Measurements from ENCODE around the gene HACD1. TPM values are rescaled to one million over a fixed set of nuclear protein-coding genes. Genes with fewer than 3 reads are reported as not detected.
A peak's percentile ranks its signal among the peaks of the same experiment; 100 is the strongest.

The HACD1 gene
- total RNA-seq, 2 experiments from 2014 or later = 1.7 to 2.2 TPM

DNA sequence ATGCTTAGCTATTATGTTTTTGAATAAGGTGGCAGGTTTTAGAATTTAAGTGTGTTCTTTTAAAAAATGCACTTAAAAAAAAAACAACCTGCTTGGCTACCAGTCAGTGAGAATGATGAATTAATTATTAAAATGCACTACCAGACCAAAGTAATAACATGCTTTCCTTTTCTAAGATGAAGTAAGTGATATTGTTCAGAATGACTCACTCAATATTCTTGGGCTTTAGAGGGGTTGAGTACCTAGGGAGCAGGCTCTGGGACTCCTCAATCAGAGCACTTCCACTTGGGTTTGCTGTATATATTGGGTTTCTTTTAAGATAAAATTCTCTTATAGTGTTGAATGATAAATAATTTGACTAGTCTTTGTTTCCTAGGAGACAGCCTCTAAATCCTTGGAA lies 35.4 kb upstream of the HACD1 start:
- intact Hi-C loops (cut with DNase I, micrococcal nuclease) = loop anchor here in 1 of 2 experiments (1.0 kb wide), 1 partner anchor 8 kb away; the partner anchor contains the start of gene STAM

DNA sequence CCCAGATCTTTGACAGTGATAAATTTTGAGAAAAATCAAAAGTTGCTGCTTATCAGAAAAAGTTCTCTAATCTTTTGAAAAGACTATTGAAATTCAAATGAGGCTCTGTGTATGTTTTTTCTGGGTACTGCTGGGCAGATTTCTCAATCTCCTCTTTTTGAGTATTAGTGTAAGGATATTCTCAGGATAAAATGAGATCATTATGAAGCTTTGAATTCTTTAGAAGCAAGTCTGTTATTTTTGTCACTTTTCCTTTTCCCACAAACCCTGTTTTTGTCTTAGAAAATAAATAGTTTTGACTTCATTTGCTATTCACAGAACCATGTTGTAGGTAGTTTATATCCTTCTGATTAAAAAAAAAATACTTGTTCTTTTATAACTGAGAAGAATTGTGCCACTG lies 34.7 kb upstream of the HACD1 start:
- POLR2A ChIA-PET = no interaction called here
- H3K4me3 Mint-ChIP-seq = no peak overlapping the region

More for the DNA sequence above, 35.4 kb upstream of the HACD1 start:
- Mint-ChIP-seq H3K4me3 (no peak overlapping the region), H3K27ac (no peak overlapping the region), H3K36me3 (ENCODE audit: low read depth) (peaks cover 68% of the 10 kb centered on the region), H3K4me1 (peaks cover 82% of the 10 kb centered on the region), H3K27me3 (no peaks in the 10 kb centered on the region), H3K9me3 (ENCODE audit: low read depth) (peaks cover 19% of the 10 kb centered on the region)
- DNase-seq (no peak), ATAC-seq (no peak)
- POLR2A ChIA-PET = no interaction called here
- CTCF ChIA-PET = interaction anchor here (1.3 kb wide), 2 partner anchors 10 to 20 kb away, joined by 3 to 7 read pairs; no protein-coding TSS in a partner anchor

DNA sequence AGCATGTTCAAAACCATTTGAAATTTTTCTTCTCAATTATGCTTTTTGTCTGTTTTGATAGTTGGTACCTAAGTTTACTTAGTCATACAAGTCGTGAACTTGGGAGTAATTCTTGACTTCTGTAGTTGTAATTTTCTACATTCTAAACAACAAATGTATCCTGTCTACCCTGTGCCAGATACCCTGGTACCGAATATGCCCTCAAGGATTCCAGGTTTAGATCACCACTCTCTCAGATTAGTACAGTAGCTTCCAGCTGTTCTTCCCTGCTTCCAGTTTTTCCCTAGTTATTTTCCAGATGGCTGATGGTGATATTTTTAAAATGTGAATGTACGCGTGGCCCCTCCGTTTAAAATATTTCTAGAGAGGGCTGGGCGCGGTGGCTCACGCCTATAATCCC lies 33.2 kb upstream of the HACD1 start:
- DNase-seq (no peak), ATAC-seq (no peak)
- H3K27ac Mint-ChIP-seq = peak overlapping the region; percentile 25
- intact Hi-C loops (cut with DNase I, micrococcal nuclease) = no loop called here
- peaks cover 15% of the 10 kb centered on the region for H3K9me3 Mint-ChIP-seq (ENCODE audit: low read depth)
- no peak overlapping the region for H3K4me3 Mint-ChIP-seq
- peaks cover 79% of the 10 kb centered on the region for H3K4me1 Mint-ChIP-seq
- H3K27me3 Mint-ChIP-seq = no peaks in the 10 kb centered on the region
- POLR2A ChIA-PET = no interaction called here
- peaks cover 61% of the 10 kb centered on the region for H3K36me3 Mint-ChIP-seq (ENCODE audit: low read depth)
- CTCF ChIA-PET = interaction anchor here (0.6 kb wide), 1 partner anchor 7 kb away, joined by 3 read pairs; no protein-coding TSS in a partner anchor

More for the DNA sequence above, 34.7 kb upstream of the HACD1 start:
- DNase-seq = no peak
- ATAC-seq = no peak
- Mint-ChIP-seq H3K4me1 (peaks cover 80% of the 10 kb centered on the region), H3K9me3 (ENCODE audit: low read depth) (peaks cover 19% of the 10 kb centered on the region), H3K36me3 (ENCODE audit: low read depth) (peaks cover 66% of the 10 kb centered on the region), H3K27me3 (no peaks in the 10 kb centered on the region), H3K27ac (peak overlapping the region; percentile 11)
- intact Hi-C loops (cut with DNase I, micrococcal nuclease) = loop anchor here in 1 of 2 experiments (1.0 kb wide), 1 partner anchor 8 kb away; the partner anchor contains the start of gene STAM
- CTCF ChIA-PET = interaction anchor here (1.3 kb wide), 1 partner anchor 21 kb away, joined by 3 read pairs; no protein-coding TSS in a partner anchor

DNA sequence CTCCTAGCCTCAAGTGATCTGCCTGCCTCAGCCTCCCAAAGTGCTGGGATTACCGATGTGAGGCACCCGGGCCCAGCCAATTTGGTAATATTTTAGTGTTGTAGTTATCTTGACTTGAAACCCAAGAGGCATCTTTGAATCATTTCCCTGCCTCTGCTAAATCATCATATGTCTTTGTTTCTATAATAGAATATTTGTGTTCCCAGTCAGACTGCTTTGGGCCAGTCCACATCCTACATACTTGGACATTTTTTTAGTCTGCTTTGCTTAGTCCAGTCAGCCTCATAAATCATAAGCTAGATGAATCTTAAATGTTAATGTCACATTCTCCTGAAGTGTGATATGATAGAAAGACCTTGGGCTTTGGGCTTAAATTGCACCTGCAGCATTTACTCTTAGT lies 32.7 kb upstream of the HACD1 start:
- peak overlapping the region; percentile 42 for H3K27ac Mint-ChIP-seq
- ATAC-seq (no peak), DNase-seq (no peak)
- no peak overlapping the region for H3K4me3 Mint-ChIP-seq
- peaks cover 78% of the 10 kb centered on the region for H3K4me1 Mint-ChIP-seq
- intact Hi-C loops (cut with DNase I, micrococcal nuclease) = loop anchor here (5.0 to 10.0 kb wide), 4 partner anchors 445 to 1215 kb away; partner anchors contain the start of genes NSUN6 (in 1 of the 2), PTER (in 1 of the 2) and TRDMT1 (in 1 of the 2)
- peaks cover 15% of the 10 kb centered on the region for H3K9me3 Mint-ChIP-seq (ENCODE audit: low read depth)
- ChIA-PET POLR2A (no interaction called here), CTCF (interaction anchor here (0.6 to 1.1 kb wide), 2 partner anchors 8 to 13 kb away, joined by 3 read pairs; no protein-coding TSS in a partner anchor)
- peaks cover 58% of the 10 kb centered on the region for H3K36me3 Mint-ChIP-seq (ENCODE audit: low read depth)
- no peaks in the 10 kb centered on the region for H3K27me3 Mint-ChIP-seq

DNA sequence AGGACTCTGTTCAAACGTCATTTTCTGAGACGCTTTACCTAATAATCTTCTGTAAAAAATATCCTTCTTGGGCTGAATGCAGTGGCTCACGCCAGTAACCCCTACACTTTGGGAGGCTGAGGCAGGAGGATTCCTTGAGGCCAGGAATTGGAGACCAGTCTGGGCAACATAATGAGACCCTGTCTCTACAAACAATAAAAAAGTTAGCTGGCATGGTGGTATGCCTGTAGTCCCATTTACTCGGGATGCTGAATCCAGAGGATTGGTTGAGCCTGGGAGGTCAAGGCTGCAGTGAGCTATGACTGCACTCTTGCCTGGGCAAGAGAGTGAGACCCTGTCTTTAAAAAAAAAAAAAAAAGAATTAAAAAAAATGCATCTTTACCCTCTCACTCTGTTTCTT lies 31.9 kb upstream of the HACD1 start:
- H3K4me3 Mint-ChIP-seq = peak overlapping the region; percentile 64
- no peak for DNase-seq
- intact Hi-C loops (cut with DNase I, micrococcal nuclease) = loop anchor here (5.0 to 10.0 kb wide), 4 partner anchors 444 to 1214 kb away; partner anchors contain the start of genes NSUN6 (in 1 of the 2), PTER (in 1 of the 2) and TRDMT1 (in 1 of the 2)
- peaks cover 56% of the 10 kb centered on the region for H3K36me3 Mint-ChIP-seq (ENCODE audit: low read depth)
- ChIA-PET POLR2A (interaction anchor here (0.6 kb wide), 1 partner anchor 45 kb away, joined by 4 read pairs; no protein-coding TSS in a partner anchor), CTCF (interaction anchor here (1.1 kb wide), 1 partner anchor 14 kb away, joined by 3 read pairs; no protein-coding TSS in a partner anchor)
- no peak for ATAC-seq
- peaks cover 15% of the 10 kb centered on the region for H3K9me3 Mint-ChIP-seq (ENCODE audit: low read depth)
- H3K27ac Mint-ChIP-seq = peak overlapping the region; percentile 76
- H3K4me1 Mint-ChIP-seq = peaks cover 72% of the 10 kb centered on the region
- H3K27me3 Mint-ChIP-seq = no peaks in the 10 kb centered on the region

DNA sequence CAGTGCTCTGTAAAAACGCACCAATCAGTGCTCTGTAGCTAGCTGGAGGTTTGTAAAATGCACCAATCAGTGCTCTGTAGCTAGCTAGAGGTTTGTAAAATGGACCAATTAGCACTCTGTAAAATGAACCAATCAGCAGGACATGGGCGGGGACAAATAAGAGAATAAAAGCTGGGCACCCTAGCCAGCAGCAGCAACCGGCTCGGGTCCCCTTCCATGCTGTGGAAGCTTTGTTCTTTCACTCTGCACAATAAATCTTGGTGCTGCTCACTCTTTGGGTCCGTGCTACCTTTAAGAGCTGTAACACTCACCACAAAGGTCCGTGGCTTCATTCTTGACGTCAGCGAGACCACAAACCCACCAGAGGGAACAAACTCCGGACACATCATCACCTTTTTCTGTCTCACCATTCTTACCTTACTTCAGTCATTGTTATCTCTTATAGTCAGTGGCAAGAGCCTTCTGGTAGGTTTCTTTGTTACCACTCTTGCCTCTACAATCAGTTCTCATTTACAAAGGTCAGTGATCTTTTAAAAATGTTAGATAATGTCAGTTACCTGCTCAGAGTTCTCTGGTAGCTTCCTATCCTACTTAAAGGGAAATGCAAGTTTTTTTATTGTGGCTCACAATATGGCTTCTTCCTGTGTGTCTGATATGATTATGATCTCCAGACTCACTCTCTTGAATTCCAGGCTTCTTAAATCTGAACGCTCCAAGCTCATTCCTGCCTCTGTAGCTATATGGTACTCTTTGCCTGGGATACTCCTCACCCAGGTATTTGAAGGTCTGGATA lies 31.3 kb upstream of the HACD1 start:
- Mint-ChIP-seq H3K4me1 (peaks cover 69% of the 10 kb centered on the region), H3K4me3 (peak overlapping the region; percentile 64), H3K27ac (peak overlapping the region; percentile 76), H3K36me3 (ENCODE audit: low read depth) (peaks cover 51% of the 10 kb centered on the region), H3K27me3 (no peaks in the 10 kb centered on the region), H3K9me3 (ENCODE audit: low read depth) (peaks cover 12% of the 10 kb centered on the region)
- ChIA-PET CTCF (interaction anchor here (0.6 to 1.2 kb wide), 2 partner anchors 20 to 418 kb away, joined by 3 read pairs; no protein-coding TSS in a partner anchor), POLR2A (interaction anchor here (1.0 kb wide), 1 partner anchor 619 kb away, joined by 3 read pairs; no protein-coding TSS in a partner anchor)
- ATAC-seq (peak; percentile 6), DNase-seq (peak; percentile 72)
- intact Hi-C loops (cut with DNase I, micrococcal nuclease) = loop anchor here (5.0 to 10.0 kb wide), 4 partner anchors 444 to 1214 kb away; partner anchors contain the start of genes NSUN6 (in 1 of the 2), PTER (in 1 of the 2) and TRDMT1 (in 1 of the 2)

DNA sequence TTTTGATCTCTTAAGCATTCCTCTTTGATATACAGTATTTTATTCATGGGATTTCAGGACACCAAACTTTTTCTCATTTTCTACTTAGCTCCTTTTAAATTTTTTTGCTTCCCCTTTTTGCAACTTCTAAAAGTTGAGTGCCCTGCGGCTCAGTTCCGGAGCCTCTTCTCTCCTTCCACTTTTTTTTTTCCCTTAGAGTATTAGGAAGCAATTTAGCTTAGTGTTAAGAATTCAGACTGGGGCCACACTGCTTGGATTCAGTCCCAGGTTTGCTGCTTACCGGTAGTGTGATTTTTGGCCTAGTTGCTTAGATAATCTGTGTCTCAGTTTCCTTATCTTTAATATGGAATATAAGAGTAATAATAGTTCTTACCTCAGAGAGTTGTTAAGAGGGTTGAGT lies 30.2 kb upstream of the HACD1 start:
- Mint-ChIP-seq H3K27me3 (no peaks in the 10 kb centered on the region), H3K9me3 (ENCODE audit: low read depth) (peaks cover 6% of the 10 kb centered on the region), H3K36me3 (ENCODE audit: low read depth) (peaks cover 42% of the 10 kb centered on the region), H3K4me1 (peaks cover 70% of the 10 kb centered on the region), H3K4me3 (peak overlapping the region; percentile 49), H3K27ac (peak overlapping the region; percentile 84)
- CTCF ChIA-PET = interaction anchor here (0.6 to 1.2 kb wide), 2 partner anchors 21 to 417 kb away, joined by 3 read pairs; no protein-coding TSS in a partner anchor
- no peak for ATAC-seq
- intact Hi-C loops (cut with DNase I, micrococcal nuclease) = loop anchor here (2.0 to 10.0 kb wide), 5 partner anchors 37 to 1213 kb away; partner anchors contain the start of genes NSUN6 (in 1 of the 2), PTER (in 1 of the 2) and TRDMT1 (in 1 of the 2)
- DNase-seq = no peak
- POLR2A ChIA-PET = no interaction called here

DNA sequence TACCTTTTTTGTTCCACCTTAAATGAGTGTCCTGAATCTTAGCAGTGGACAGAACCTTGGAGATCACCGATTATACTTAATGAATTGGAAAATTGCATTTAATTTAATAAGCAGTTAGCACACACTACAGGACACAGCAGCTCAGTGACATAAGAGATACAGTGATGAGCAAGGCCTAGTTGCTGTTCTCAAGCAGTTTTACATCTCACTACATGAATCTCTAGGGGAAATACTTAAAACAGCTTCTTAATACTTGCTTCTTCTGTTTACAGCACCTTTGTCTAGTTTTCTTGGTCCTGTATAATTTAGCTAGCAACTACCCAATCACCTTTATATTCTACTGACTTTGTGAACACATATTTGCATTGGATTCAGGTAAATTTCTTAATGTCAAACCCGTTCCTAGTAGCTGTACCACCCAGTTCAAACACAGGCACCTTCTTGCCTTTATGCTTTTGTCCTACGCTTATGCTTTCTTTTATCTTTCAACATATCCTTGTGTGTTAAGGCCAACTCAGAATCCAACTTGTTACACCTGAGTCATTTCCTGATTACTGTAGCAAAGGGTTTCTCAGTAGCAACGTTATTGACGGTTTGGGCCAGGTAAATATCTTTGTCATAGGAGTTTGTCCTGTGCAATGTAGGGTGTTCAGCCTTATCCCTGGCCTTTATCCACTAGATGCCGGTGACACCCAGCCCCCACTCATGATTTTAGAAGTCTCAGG lies 28.6 kb upstream of the HACD1 start:
- H3K27me3 Mint-ChIP-seq = no peaks in the 10 kb centered on the region
- ChIA-PET POLR2A (no interaction called here), CTCF (no interaction called here)
- intact Hi-C loops (cut with DNase I, micrococcal nuclease) = loop anchor here (1.0 to 10.0 kb wide), 7 partner anchors 10 to 1211 kb away; partner anchors contain the start of genes NSUN6 (in 1 of the 2), PTER (in 1 of the 2) and TRDMT1 (in 1 of the 2)
- H3K4me1 Mint-ChIP-seq = peaks cover 64% of the 10 kb centered on the region
- H3K27ac Mint-ChIP-seq = peak overlapping the region; percentile 99
- peak overlapping the region; percentile 92 for H3K4me3 Mint-ChIP-seq
- H3K9me3 Mint-ChIP-seq (ENCODE audit: low read depth) = peaks cover 6% of the 10 kb centered on the region
- ATAC-seq (peak; percentile 61), DNase-seq (peak; percentile 10)
- H3K36me3 Mint-ChIP-seq (ENCODE audit: low read depth) = peaks cover 31% of the 10 kb centered on the region

DNA sequence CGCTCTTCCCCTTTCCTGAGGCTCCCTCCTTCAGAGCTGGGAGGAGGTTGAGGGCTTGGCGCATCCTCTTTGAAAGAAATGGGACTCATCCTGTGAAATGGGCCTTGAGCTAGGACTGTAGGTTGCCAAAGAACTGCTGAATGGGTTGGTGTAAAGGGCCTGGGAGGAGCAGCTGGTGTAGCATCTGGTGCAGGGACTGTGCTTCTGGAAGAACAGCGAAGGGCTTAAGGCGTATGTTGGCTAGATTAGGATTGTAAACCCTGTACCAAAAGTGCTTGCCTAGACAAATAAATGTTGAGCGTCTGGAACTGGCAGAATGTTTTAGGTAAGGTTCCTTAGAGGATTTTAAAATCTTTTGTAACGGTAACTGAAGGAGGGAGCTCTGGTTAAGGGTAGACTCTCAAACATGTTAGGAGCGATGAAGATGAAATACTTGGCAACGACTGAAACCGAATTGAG lies 27.3 kb upstream of the HACD1 start:
- ChIA-PET POLR2A (interaction anchor here (0.6 to 1.5 kb wide), 8 partner anchors 10 to 827 kb away, joined by 3 to 6 read pairs (median 4); partner anchors contain the start of genes RSU1 and TRDMT1), CTCF (interaction anchor here (0.9 to 2.2 kb wide), 5 partner anchors 10 to 354 kb away, joined by 3 to 8 read pairs (median 3); partner anchors contain the start of gene HACD1)
- H3K4me1 Mint-ChIP-seq = peaks cover 54% of the 10 kb centered on the region
- peak; percentile 28 for DNase-seq
- no peaks in the 10 kb centered on the region for H3K27me3 Mint-ChIP-seq
- H3K9me3 Mint-ChIP-seq (ENCODE audit: low read depth) = peaks cover 6% of the 10 kb centered on the region
- peak overlapping the region; percentile 92 for H3K4me3 Mint-ChIP-seq
- H3K36me3 Mint-ChIP-seq (ENCODE audit: low read depth) = peaks cover 23% of the 10 kb centered on the region
- intact Hi-C loops (cut with DNase I, micrococcal nuclease) = loop anchor here (1.0 to 10.0 kb wide), 9 partner anchors 8 to 1210 kb away; partner anchors contain the start of genes HACD1 (in 2 of the 2), ARL5B (in 1 of the 2), PTER (in 1 of the 2) and TRDMT1 (in 1 of the 2)
- peak; percentile 16 for ATAC-seq
- peak overlapping the region; percentile 99 for H3K27ac Mint-ChIP-seq

Data from activated CD4-positive, alpha-beta T cell treated with anti-CD3 and anti-CD28 coated beads for 36 hours (primary cell).